Measurements from ENCODE around the gene HLF.

GRCh38 chr17:55360971-55361370 is 96.2 kb downstream of the HLF start:
- TF ChIP-seq CTCF (IDR thresholded peaks at IDR 0.05) (no peak), EP300 (IDR thresholded peaks at IDR 0.05) (no peak), POLR2A (IDR thresholded peaks at IDR 0.05) (no peak)

Data from ovary (tissue), 3 donors.